GM12878 (cell line): ENCODE measurements around the gene CCDC6. TPM values are rescaled to one million over a fixed set of nuclear protein-coding genes. Genes with fewer than 3 reads are reported as not detected.

Experiments used
- ATF7 ChIP-seq: fragments of 450-650 bp; IDR thresholded peaks from 2 replicates; pipeline ENCODE4 v1.6.1; 2016; ENCODE audit warnings: low read depth, mild to moderate bottlenecking
- CHD1 ChIP-seq: IDR thresholded peaks from 2 replicates; pipeline ENCODE4 v1.6.1; 2012; ENCODE audit warnings: low read depth, low read length, improper control_type of control experiment
- DPF2 ChIP-seq: fragments of 450-650 bp; IDR thresholded peaks from 2 replicates; pipeline ENCODE4 v1.6.1; 2017; ENCODE audit warnings: mild to moderate bottlenecking
- ESRRA ChIP-seq: IDR thresholded peaks from 2 replicates; pipeline ENCODE4 v1.6.1; 2012; ENCODE audit warnings: mild to moderate bottlenecking, low read length, improper control_type of control experiment
- FOXK2 ChIP-seq: fragments of 450-650 bp; IDR thresholded peaks from 2 replicates; pipeline ENCODE4 v1.6.1; 2017; ENCODE audit warnings: mild to moderate bottlenecking, moderate library complexity
- GABPA ChIP-seq: IDR thresholded peaks from 2 replicates; pipeline ENCODE4 v1.6.1; 2014; ENCODE audit warnings: antibody characterized with exemption, low read depth, mild to moderate bottlenecking, inconsistent platforms
- GATAD2B ChIP-seq: fragments of 450-650 bp; conservative IDR thresholded peaks from 2 replicates; pipeline ENCODE4 v1.6.1; 2017; ENCODE audit warnings: low read depth, mild to moderate bottlenecking, moderate library complexity
- HDAC2 ChIP-seq: fragments of 200-600 bp; sonication (generic); IDR thresholded peaks from 2 replicates; pipeline ENCODE4 v1.6.1; 2017
- KAT2A ChIP-seq: conservative IDR thresholded peaks from 2 replicates; pipeline ENCODE4 v1.6.1; 2011; ENCODE audit warnings: low read depth, low read length; ENCODE audit not compliant: control insufficient read depth
- LARP7 ChIP-seq: fragments of 450-650 bp; IDR thresholded peaks from 2 replicates; pipeline ENCODE4 v1.6.1; 2017; ENCODE audit warnings: mild to moderate bottlenecking
- MTA3 ChIP-seq: IDR thresholded peaks from 2 replicates; pipeline ENCODE4 v1.6.1; 2012; ENCODE audit warnings: low read length, inconsistent platforms, borderline replicate concordance
- NRF1 ChIP-seq: conservative IDR thresholded peaks from 2 replicates; pipeline ENCODE4 v1.6.1; 2011; ENCODE audit warnings: mild to moderate bottlenecking, low read depth, low read length, improper control_type of control experiment
- PAX5 ChIP-seq: IDR thresholded peaks from 2 replicates; pipeline ENCODE4 v1.6.1; 2011; ENCODE audit warnings: low read depth, low read length, borderline replicate concordance
- PML ChIP-seq: IDR thresholded peaks from 2 replicates; pipeline ENCODE4 v1.6.1; 2012; ENCODE audit warnings: low read length, inconsistent platforms
- RAD21 ChIP-seq: IDR thresholded peaks from 2 replicates; pipeline ENCODE4 v1.6.1; 2011; ENCODE audit warnings: mild to moderate bottlenecking, low read depth, low read length, moderate library complexity; ENCODE audit not compliant: insufficient read depth
- RB1 ChIP-seq: fragments of 450-650 bp; formaldehyde crosslinking; IDR thresholded peaks from 2 replicates; pipeline ENCODE4 v1.6.1; 2017; ENCODE audit warnings: mild to moderate bottlenecking, borderline replicate concordance
- RELA ChIP-seq: fragments of 450-650 bp; IDR thresholded peaks from 2 replicates; pipeline ENCODE4 v1.8.0; 2014; ENCODE audit warnings: borderline replicate concordance; ENCODE audit not compliant: partially characterized antibody
- RUNX3 ChIP-seq: IDR thresholded peaks from 2 replicates; pipeline ENCODE4 v1.6.1; 2012; ENCODE audit warnings: low read length, inconsistent platforms
- SMC3 ChIP-seq: IDR thresholded peaks from 2 replicates; pipeline ENCODE4 v1.6.1; 2011; ENCODE audit warnings: low read length, improper control_type of control experiment, borderline replicate concordance
- SP1 ChIP-seq: IDR thresholded peaks from one replicate; pipeline ENCODE4 v1.6.1; 2011; ENCODE audit warnings: low read depth, low read length
- SPI1 ChIP-seq: IDR thresholded peaks from 2 replicates; pipeline ENCODE4 v1.6.1; 2011; ENCODE audit warnings: low read depth, mild to moderate bottlenecking, low read length, moderate library complexity, borderline replicate concordance; ENCODE audit not compliant: insufficient read depth
- STAT1 ChIP-seq: fragments of 450-650 bp; conservative IDR thresholded peaks from 2 replicates; pipeline ENCODE4 v1.6.1; 2014; ENCODE audit warnings: antibody characterized with exemption, mild to moderate bottlenecking
- TCF12 ChIP-seq: IDR thresholded peaks from 2 replicates; pipeline ENCODE4 v1.6.1; 2011; ENCODE audit warnings: low read depth, mild to moderate bottlenecking, low read length
- TCF7 ChIP-seq: IDR thresholded peaks from 2 replicates; pipeline ENCODE4 v1.6.1; 2014; ENCODE audit warnings: antibody characterized with exemption, borderline replicate concordance
- YBX1 ChIP-seq: fragments of 450-650 bp; IDR thresholded peaks from 2 replicates; pipeline ENCODE4 v1.6.1; 2016; ENCODE audit warnings: antibody characterized with exemption
- ZBED1 ChIP-seq: IDR thresholded peaks from 2 replicates; pipeline ENCODE4 v1.6.1; 2016; ENCODE audit warnings: borderline replicate concordance
- ZNF207 ChIP-seq: fragments of 450-650 bp; IDR thresholded peaks from 2 replicates; pipeline ENCODE4 v1.6.1; 2014; ENCODE audit warnings: antibody characterized with exemption, mild to moderate bottlenecking, borderline replicate concordance
- polyA plus RNA-seq, 11 experiments: library from polyadenylated mRNA; depleted of rRNA in 4 of 11; unstranded in 6 of 11; stranded (reverse) in 5 of 11; fragments of >200 nt; fragmentation: Nextera tagmentation in 4 of 11; fragmentation: Illumina TruSeq in 1 of 11; extraction: Ambion mirVana in 4 of 11; extraction: Trizol in 1 of 11; gene quantifications; 1 replicate in 1 of 11; 2 replicates in 10 of 11; pipeline versions ENCODE4 v1.2.1 to v1.2.3, GENCODE V29; 2011 to 2016; ENCODE audit warnings: inconsistent platforms in 2 of 11, missing spikeins in 2 of 11, low read depth in 1 of 11
- total RNA-seq, 4 experiments: library from RNA; depleted of rRNA in 3 of 4; stranded (reverse); fragments of >200 nt in 3 of 4; fragmentation: Illumina TruSeq in 1 of 4; extraction: Trizol in 1 of 4; gene quantifications; 2 replicates each; pipeline versions ENCODE4 v1.2.1 to v1.2.3, GENCODE V29; 2013 to 2021
- TF ChIP-seq, protein P1 (sequence below): fragments of 450-650 bp; IDR thresholded peaks from 2 replicates; pipeline ENCODE4 v1.6.1; 2017; ENCODE audit warnings: low read depth, mild to moderate bottlenecking, moderate library complexity
- TF ChIP-seq, protein P2 (sequence below): fragments of 150-350 bp; IDR thresholded peaks from 2 replicates; pipeline ENCODE4 v1.6.1; 2014; ENCODE audit warnings: mild to moderate bottlenecking, low read depth, low read length
- TF ChIP-seq, protein P3 (sequence below): IDR thresholded peaks from 2 replicates; pipeline ENCODE4 v1.6.1; 2011; ENCODE audit warnings: borderline replicate concordance, low read depth, mild to moderate bottlenecking, moderate library complexity, low read length; ENCODE audit not compliant: insufficient read depth, poor library complexity, severe bottlenecking

The CCDC6 gene
- total and polyA plus RNA-seq, 10 of the 15 experiments (the other 5 are each of a cell fraction or from before 2014, with no cell fraction given) = 11.8 to 46.2 (median 26.7) TPM

DNA sequence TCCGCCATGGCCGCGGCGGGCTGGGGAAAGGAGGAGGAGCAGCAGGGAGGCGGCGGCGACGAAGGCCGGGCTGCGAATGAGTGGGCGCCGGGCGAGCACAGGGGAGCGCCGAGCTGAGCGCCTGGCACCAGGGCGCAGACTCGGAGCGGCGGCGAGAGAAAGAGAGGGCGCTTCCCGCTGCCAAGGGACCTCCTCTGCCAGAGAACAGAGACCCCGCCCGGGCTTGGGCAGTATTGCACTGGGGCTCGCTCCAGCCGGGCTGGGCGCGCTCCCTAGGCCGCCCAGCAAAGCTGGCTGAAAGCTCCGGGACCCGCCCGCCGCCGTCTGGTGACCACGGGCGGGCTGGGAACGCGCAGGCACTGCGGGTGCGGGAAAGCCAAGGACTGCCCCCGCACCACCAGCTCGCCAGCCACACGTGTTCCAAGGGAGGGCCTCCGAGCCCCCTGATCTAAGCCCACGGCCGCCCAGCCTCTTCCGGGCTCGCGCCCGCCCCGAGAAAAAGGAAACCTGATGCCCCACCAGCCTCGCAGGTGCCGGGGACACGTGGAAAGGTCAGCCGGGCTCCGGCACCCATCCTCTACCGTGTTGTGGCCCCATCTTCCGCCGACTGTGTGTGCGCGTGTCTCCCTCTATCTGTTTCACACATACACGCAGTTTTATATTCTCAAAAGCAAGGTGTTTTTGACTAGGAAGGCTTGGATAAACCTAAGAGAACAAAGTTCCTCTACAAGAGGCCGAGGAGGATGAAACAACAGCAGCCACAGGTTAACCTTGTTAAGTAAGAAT lies at the start of gene CCDC6 (continued):
- no peak for TF ChIP-seq ATF7
- no peak for TF ChIP-seq RELA
- TF ChIP-seq RB1 = peak; percentile 88
- TF ChIP-seq DPF2 = peak; percentile 73; the same call in 1 of the 2 replicates
- TF ChIP-seq RAD21 = peak; percentile 88
- TF ChIP-seq TCF7 = no peak
- no peak for TF ChIP-seq HDAC2
- TF ChIP-seq FOXK2 = no peak
- TF ChIP-seq SP1 = peak; percentile 12
- peak; percentile 69 for TF ChIP-seq RUNX3
- no peak; the same call in 1 of the 2 replicates for TF ChIP-seq CHD1
- TF ChIP-seq, protein P1, sequence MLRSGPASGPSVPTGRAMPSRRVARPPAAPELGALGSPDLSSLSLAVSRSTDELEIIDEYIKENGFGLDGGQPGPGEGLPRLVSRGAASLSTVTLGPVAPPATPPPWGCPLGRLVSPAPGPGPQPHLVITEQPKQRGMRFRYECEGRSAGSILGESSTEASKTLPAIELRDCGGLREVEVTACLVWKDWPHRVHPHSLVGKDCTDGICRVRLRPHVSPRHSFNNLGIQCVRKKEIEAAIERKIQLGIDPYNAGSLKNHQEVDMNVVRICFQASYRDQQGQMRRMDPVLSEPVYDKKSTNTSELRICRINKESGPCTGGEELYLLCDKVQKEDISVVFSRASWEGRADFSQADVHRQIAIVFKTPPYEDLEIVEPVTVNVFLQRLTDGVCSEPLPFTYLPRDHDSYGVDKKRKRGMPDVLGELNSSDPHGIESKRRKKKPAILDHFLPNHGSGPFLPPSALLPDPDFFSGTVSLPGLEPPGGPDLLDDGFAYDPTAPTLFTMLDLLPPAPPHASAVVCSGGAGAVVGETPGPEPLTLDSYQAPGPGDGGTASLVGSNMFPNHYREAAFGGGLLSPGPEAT = no peak; the same call in 1 of the 2 replicates
- no peak for TF ChIP-seq SPI1
- TF ChIP-seq GATAD2B = peak; percentile 96
- no peak for TF ChIP-seq YBX1
- no peak for TF ChIP-seq PAX5
- TF ChIP-seq MTA3 = no peak
- TF ChIP-seq GABPA = no peak
- TF ChIP-seq PML = no peak
- TF ChIP-seq NRF1 = peak; percentile 36; the same call in 1 of the 2 replicates
- TF ChIP-seq, protein P2, sequence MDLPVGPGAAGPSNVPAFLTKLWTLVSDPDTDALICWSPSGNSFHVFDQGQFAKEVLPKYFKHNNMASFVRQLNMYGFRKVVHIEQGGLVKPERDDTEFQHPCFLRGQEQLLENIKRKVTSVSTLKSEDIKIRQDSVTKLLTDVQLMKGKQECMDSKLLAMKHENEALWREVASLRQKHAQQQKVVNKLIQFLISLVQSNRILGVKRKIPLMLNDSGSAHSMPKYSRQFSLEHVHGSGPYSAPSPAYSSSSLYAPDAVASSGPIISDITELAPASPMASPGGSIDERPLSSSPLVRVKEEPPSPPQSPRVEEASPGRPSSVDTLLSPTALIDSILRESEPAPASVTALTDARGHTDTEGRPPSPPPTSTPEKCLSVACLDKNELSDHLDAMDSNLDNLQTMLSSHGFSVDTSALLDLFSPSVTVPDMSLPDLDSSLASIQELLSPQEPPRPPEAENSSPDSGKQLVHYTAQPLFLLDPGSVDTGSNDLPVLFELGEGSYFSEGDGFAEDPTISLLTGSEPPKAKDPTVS = no peak
- 0 out of 2 replicates have a peak, but pooled peaks have one; percentile 58 for TF ChIP-seq STAT1
- no peak for TF ChIP-seq KAT2A
- 0 out of 2 replicates have a peak, but pooled peaks have one; percentile 27 for TF ChIP-seq ZBED1
- TF ChIP-seq, protein P3, sequence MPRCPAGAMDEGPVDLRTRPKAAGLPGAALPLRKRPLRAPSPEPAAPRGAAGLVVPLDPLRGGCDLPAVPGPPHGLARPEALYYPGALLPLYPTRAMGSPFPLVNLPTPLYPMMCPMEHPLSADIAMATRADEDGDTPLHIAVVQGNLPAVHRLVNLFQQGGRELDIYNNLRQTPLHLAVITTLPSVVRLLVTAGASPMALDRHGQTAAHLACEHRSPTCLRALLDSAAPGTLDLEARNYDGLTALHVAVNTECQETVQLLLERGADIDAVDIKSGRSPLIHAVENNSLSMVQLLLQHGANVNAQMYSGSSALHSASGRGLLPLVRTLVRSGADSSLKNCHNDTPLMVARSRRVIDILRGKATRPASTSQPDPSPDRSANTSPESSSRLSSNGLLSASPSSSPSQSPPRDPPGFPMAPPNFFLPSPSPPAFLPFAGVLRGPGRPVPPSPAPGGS = no peak
- no peak for TF ChIP-seq ESRRA
- TF ChIP-seq SMC3 = peak; percentile 44
- TF ChIP-seq TCF12 = peak; percentile 48; the same call in 1 of the 2 replicates
- no peak; the same call in none of the 2 replicates for TF ChIP-seq LARP7
- peak; percentile 92; the same call in 1 of the 2 replicates for TF ChIP-seq ZNF207
